K562 (cell line): ENCODE results near the gene RNF214.

Experiments
- COPS2 ChIP-seq: fragments of 450-650 bp; conservative IDR thresholded peaks from 2 replicates; pipeline ENCODE4 v1.6.1; 2016; ENCODE audit warnings: mild to moderate bottlenecking, moderate library complexity
- MXI1 ChIP-seq: IDR thresholded peaks from 2 replicates; pipeline ENCODE4 v1.6.1; 2011; ENCODE audit warnings: low read depth, mild to moderate bottlenecking, improper control_type of control experiment, low read length
- PHB2 ChIP-seq: fragments of 450-650 bp; IDR thresholded peaks from 2 replicates; pipeline ENCODE4 v1.6.1; 2017; ENCODE audit warnings: low read depth
- SOX6 ChIP-seq: fragments of 450-650 bp; IDR thresholded peaks from 2 replicates; pipeline ENCODE4 v1.6.1; 2014; ENCODE audit warnings: mild to moderate bottlenecking

GRCh38 chr11:117230999-117231841, 1.3 kb upstream of the RNF214 start:
- TF ChIP-seq MXI1 (no peak), COPS2 (no peak), PHB2 (no peak), SOX6 (no peak)
